H9 (cell line): ENCODE measurements around the gene PLAGL1. TPM values are rescaled to one million over a fixed set of nuclear protein-coding genes. Genes with fewer than 3 reads are reported as not detected.
"Not testable (repeated sequence)": the region's sequence is repeated elsewhere in the genome, so short reads cannot be mapped to it uniquely, and the experiment has no call there.

Experiments used
- DNase-seq: peaks from one replicate; pipeline ENCODE4 v3.0.0-alpha.2; 2017
- H2AFZ ChIP-seq: one replicate; pipeline ENCODE4 v1.6.1; 2013; ENCODE audit warnings: mild to moderate bottlenecking, low read length, control low read depth, moderate library complexity
- H2AK5ac ChIP-seq: 2 replicates; pipeline ENCODE4 v1.6.1; 2013; ENCODE audit warnings: low read length, control low read depth, mixed read lengths; ENCODE audit not compliant: insufficient read length
- H2BK120ac ChIP-seq: one replicate; pipeline ENCODE4 v1.6.1; 2013; ENCODE audit warnings: low read depth, mild to moderate bottlenecking, low read length, control low read depth, inconsistent platforms; ENCODE audit not compliant: poor library complexity, severe bottlenecking
- H2BK12ac ChIP-seq: 2 replicates; pipeline ENCODE4 v1.6.1; 2013; ENCODE audit warnings: low read length, control low read depth, mixed read lengths, low read depth; ENCODE audit not compliant: insufficient read length
- H2BK15ac ChIP-seq: 2 replicates; pipeline ENCODE4 v1.6.1; 2013; ENCODE audit warnings: low read depth, low read length, control low read depth
- H2BK20ac ChIP-seq: one replicate; pipeline ENCODE4 v1.6.1; 2013; ENCODE audit warnings: low read depth, mild to moderate bottlenecking, low read length, control low read depth, inconsistent platforms; ENCODE audit not compliant: poor library complexity, severe bottlenecking
- H2BK5ac ChIP-seq: 2 replicates; pipeline ENCODE4 v1.6.1; 2013; ENCODE audit warnings: low read length, control low read depth, mixed read lengths; ENCODE audit not compliant: insufficient read length
- H3K14ac ChIP-seq: 2 replicates; pipeline ENCODE4 v1.6.1; 2013; ENCODE audit warnings: low read length, control low read depth; ENCODE audit not compliant: insufficient read depth
- H3K18ac ChIP-seq: 2 replicates; pipeline ENCODE4 v1.6.1; 2013; ENCODE audit warnings: low read depth, mild to moderate bottlenecking, mixed read lengths, low read length, control low read depth; ENCODE audit not compliant: insufficient read length
- H3K23ac ChIP-seq: 2 replicates; pipeline ENCODE4 v1.6.1; 2013; ENCODE audit warnings: low read length, control low read depth, mixed read lengths, low read depth; ENCODE audit not compliant: insufficient read length
- H3K23me2 ChIP-seq: 2 replicates; pipeline ENCODE4 v1.6.1; 2013; ENCODE audit warnings: low read depth, mild to moderate bottlenecking, mixed read lengths, low read length, control low read depth; ENCODE audit not compliant: insufficient read length, poor library complexity, severe bottlenecking
- H3K27ac ChIP-seq: 2 replicates; pipeline ENCODE4 v1.5.1; 2013; ENCODE audit warnings: low read length, control low read depth, mixed read lengths, low read depth; ENCODE audit not compliant: insufficient read length
- H3K27me3 ChIP-seq: 2 replicates; pipeline ENCODE4 v1.6.1; 2013; ENCODE audit warnings: low read length, control low read depth, inconsistent platforms; ENCODE audit not compliant: insufficient read depth
- H3K4ac ChIP-seq: 2 replicates; pipeline ENCODE4 v1.6.1; 2013; ENCODE audit warnings: low read depth, mild to moderate bottlenecking, control low read depth, inconsistent platforms, low read length, moderate library complexity
- H3K4me1 ChIP-seq: 2 replicates; pipeline ENCODE4 v1.6.1; 2013; ENCODE audit warnings: low read length, control low read depth, inconsistent platforms; ENCODE audit not compliant: insufficient read depth
- H3K4me2 ChIP-seq: 2 replicates; pipeline ENCODE4 v1.6.1; 2013; ENCODE audit warnings: low read length, control low read depth, mixed read lengths; ENCODE audit not compliant: insufficient read length, insufficient read depth
- H3K56ac ChIP-seq: 2 replicates; pipeline ENCODE4 v1.6.1; 2013; ENCODE audit warnings: low read depth, mild to moderate bottlenecking, mixed read lengths, low read length, control low read depth; ENCODE audit not compliant: insufficient read length
- H3K79me1 ChIP-seq: 2 replicates; pipeline ENCODE4 v1.6.1; 2013; ENCODE audit warnings: low read depth, mild to moderate bottlenecking, moderate library complexity, low read length, control low read depth, inconsistent platforms; ENCODE audit not compliant: insufficient read depth, poor library complexity, severe bottlenecking
- H3K79me2 ChIP-seq: 2 replicates; pipeline ENCODE4 v1.6.1; 2013; ENCODE audit warnings: low read length, control low read depth, inconsistent platforms; ENCODE audit not compliant: insufficient read depth
- H3K9ac ChIP-seq: 2 replicates; pipeline ENCODE4 v1.6.1; 2013; ENCODE audit warnings: low read length, control low read depth, mixed read lengths; ENCODE audit not compliant: insufficient read length; ENCODE audit errors: extremely low read depth
- H3K9me3 ChIP-seq: one replicate; pipeline ENCODE4 v1.6.1; 2013; ENCODE audit warnings: low read depth, low read length, inconsistent platforms; ENCODE audit not compliant: control insufficient read depth
- H3T11ph ChIP-seq: one replicate; pipeline ENCODE4 v1.6.1; 2013; ENCODE audit warnings: mild to moderate bottlenecking, low read length, control low read depth, inconsistent platforms
- H4K20me1 ChIP-seq: one replicate; pipeline ENCODE4 v1.6.1; 2013; ENCODE audit not compliant: control insufficient read depth, insufficient read length, insufficient read depth
- H4K5ac ChIP-seq: 2 replicates; pipeline ENCODE4 v1.6.1; 2013; ENCODE audit warnings: low read depth, mild to moderate bottlenecking, mixed read lengths, low read length, control low read depth; ENCODE audit not compliant: insufficient read length
- H4K8ac ChIP-seq: replicated peaks from 2 replicates; pipeline ENCODE4 v1.6.1; 2013; ENCODE audit warnings: low read length, control low read depth, mixed read lengths, low read depth; ENCODE audit not compliant: insufficient read length
- H4K91ac ChIP-seq: 2 replicates; pipeline ENCODE4 v1.6.1; 2013; ENCODE audit warnings: low read depth, mild to moderate bottlenecking, moderate library complexity, mixed read lengths, low read length, control low read depth; ENCODE audit not compliant: insufficient read length
- H3K27ac Mint-ChIP-seq, 3 experiments: 2 replicates in 2 of 3; 3 replicates in 1 of 3; pipeline ENCODE4 v1.8.0; 2020 to 2021; ENCODE audit warnings: mixed read lengths in 3 of 3, mild to moderate bottlenecking in 1 of 3, moderate library complexity in 1 of 3
- H3K27me3 Mint-ChIP-seq: 2 replicates; pipeline ENCODE4 v1.8.0; 2021; ENCODE audit warnings: low read depth, mild to moderate bottlenecking, moderate library complexity, mixed read lengths
- H3K36me3 Mint-ChIP-seq, 3 experiments: 2 replicates in 2 of 3; 3 replicates in 1 of 3; pipeline ENCODE4 v1.8.0; 2020 to 2021; ENCODE audit warnings: low read depth in 3 of 3, mixed read lengths in 3 of 3; ENCODE audit not compliant: insufficient read depth in 1 of 3
- H3K4me1 Mint-ChIP-seq, 2 experiments: 2 replicates each; pipeline ENCODE4 v1.8.0; 2020; ENCODE audit warnings: mixed read lengths in 2 of 2
- H3K4me3 Mint-ChIP-seq, 2 experiments: 2 replicates in 1 of 2; 3 replicates in 1 of 2; pipeline ENCODE4 v1.8.0; 2020 to 2021; ENCODE audit warnings: mild to moderate bottlenecking in 2 of 2, mixed read lengths in 2 of 2, moderate library complexity in 1 of 2
- H3K9me3 Mint-ChIP-seq, 2 experiments: 2 replicates in 1 of 2; 3 replicates in 1 of 2; pipeline ENCODE4 v1.8.0; 2020; ENCODE audit warnings: mild to moderate bottlenecking in 2 of 2, mixed read lengths in 2 of 2, moderate library complexity in 1 of 2
- WGBS: extraction: QIAGEN DNeasy Blood & Tissue Kit; methylation state at CpG from one replicate; pipeline ENCODE4 v1.1.7; 2013; ENCODE audit warnings: missing lambda C conversion rate, low lambda C conversion rate, mixed read lengths; ENCODE audit not compliant: insufficient read length; ENCODE audit errors: extremely low coverage; 5-methylcytosine and 5-hydroxymethylcytosine counted together
- total RNA-seq: library from RNA; stranded (reverse); gene quantifications from 2 replicates; pipeline ENCODE4 v1.2.1, GENCODE V29; 2021
- TF ChIP-seq, protein P1 (sequence below): fragments of 200-600 bp; sonication (generic); conservative IDR thresholded peaks from 3 replicates; pipeline ENCODE4 v1.8.0; 2021; ENCODE audit warnings: antibody characterized with exemption, mild to moderate bottlenecking

PLAGL1 gene
- total RNA-seq, 1 experiment from 2014 or later = 1.9 TPM

DNA sequence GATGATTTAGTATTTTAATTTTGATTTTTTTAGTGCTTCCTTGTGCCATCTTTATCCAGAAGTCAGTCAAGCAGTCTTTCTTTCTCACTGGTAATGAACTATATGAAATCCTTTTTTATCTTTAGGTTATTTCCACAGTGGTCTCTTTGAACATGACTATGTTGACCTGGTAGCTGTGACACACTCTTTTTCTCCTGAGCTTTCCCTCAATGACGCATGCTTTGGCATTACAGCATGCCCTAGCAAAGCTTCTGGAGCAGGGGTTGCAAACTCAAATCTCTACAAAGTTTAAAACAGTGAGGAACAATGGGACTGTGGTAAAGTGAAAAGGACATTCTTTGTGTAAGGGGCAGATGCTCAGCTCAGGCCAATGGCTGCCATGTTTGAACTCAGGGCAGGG, 4.5 kb upstream of the PLAGL1 start:
- Histone ChIP-seq H3K9me3 (no peaks in the 10 kb centered on the region), H3K23ac (no peak overlapping the region), H2BK15ac (no peak overlapping the region), H3K4ac (no peak overlapping the region), H2BK20ac (no peak overlapping the region), H3K4me1 (no peaks in the 10 kb centered on the region), H3K14ac (no peak overlapping the region), H3K9ac (no peak overlapping the region), H4K20me1 (no peaks in the 10 kb centered on the region), H3K18ac (no peak overlapping the region), H3K79me2 (no peaks in the 10 kb centered on the region), H4K8ac (no peak overlapping the region), H4K5ac (no peak overlapping the region), H2AFZ (no peak overlapping the region), H4K91ac (no peak overlapping the region), H3K56ac (no peak overlapping the region), H3K27me3 (peaks cover 9% of the 10 kb centered on the region; the same call in 1 of the 2 replicates), H3K79me1 (no peaks in the 10 kb centered on the region), H2BK12ac (no peak overlapping the region), H2BK5ac (no peak overlapping the region), H3K27ac (no peak overlapping the region), H3K23me2 (peaks cover 7% of the 10 kb centered on the region), H3K4me2 (no peak overlapping the region), H2BK120ac (no peak overlapping the region), H2AK5ac (no peak overlapping the region), H3T11ph (no peak overlapping the region)
- Mint-ChIP-seq H3K27me3 (peaks cover 51% of the 10 kb centered on the region), H3K4me1 (peaks cover 0 to 2% of the 10 kb centered on the region in 2 experiments; a peak in 2 of 4 replicates), H3K4me3 (no peak overlapping the region), H3K27ac (no peak overlapping the region), H3K9me3 (peaks cover 7 to 23% of the 10 kb centered on the region in 2 experiments; a peak in 4 of 5 replicates), H3K36me3 (peaks cover 0 to 10% (median 6%) of the 10 kb centered on the region in 3 experiments; a peak in 5 of 7 replicates)
- DNase-seq = no peak
- WGBS = no CpG with 5 or more reads among the region's 1 CpG
- TF ChIP-seq, protein P1, sequence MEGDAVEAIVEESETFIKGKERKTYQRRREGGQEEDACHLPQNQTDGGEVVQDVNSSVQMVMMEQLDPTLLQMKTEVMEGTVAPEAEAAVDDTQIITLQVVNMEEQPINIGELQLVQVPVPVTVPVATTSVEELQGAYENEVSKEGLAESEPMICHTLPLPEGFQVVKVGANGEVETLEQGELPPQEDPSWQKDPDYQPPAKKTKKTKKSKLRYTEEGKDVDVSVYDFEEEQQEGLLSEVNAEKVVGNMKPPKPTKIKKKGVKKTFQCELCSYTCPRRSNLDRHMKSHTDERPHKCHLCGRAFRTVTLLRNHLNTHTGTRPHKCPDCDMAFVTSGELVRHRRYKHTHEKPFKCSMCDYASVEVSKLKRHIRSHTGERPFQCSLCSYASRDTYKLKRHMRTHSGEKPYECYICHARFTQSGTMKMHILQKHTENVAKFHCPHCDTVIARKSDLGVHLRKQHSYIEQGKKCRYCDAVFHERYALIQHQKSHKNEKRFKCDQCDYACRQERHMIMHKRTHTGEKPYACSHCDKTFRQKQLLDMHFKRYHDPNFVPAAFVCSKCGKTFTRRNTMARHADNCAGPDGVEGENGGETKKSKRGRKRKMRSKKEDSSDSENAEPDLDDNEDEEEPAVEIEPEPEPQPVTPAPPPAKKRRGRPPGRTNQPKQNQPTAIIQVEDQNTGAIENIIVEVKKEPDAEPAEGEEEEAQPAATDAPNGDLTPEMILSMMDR = no peak

DNA sequence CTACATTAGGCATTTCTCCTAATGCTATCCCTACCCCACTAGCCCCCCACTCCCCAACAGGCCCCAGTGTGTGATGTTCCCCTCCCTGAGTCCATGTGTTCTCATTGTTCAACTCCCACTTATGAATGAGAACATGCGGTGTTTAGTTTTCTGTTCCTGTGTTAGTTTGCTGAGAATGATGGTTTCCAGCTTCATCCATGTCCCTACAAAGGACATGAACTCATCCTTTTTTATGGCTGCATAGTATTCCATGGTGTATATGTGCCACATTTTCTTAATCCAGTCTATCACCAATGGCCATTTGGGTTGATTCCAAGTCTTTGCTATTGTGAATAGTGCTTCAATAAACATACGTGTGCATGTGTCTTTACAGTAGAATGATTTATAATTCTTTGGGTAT, 1.6 kb upstream of the PLAGL1 start:
- H3K4me3 Mint-ChIP-seq, H2BK5ac ChIP-seq, H2AFZ ChIP-seq, DNase-seq, H3K27ac Mint-ChIP-seq, H2BK20ac ChIP-seq, H4K91ac ChIP-seq, H3K56ac ChIP-seq, H3K79me2 ChIP-seq, H2BK12ac ChIP-seq, H3K36me3 Mint-ChIP-seq, H3K14ac ChIP-seq, H3K18ac ChIP-seq, H2BK120ac ChIP-seq, H3K9me3 ChIP-seq, H3K4me1 Mint-ChIP-seq, H3K4ac ChIP-seq, H3K23me2 ChIP-seq, H4K5ac ChIP-seq, H4K20me1 ChIP-seq, H3K79me1 ChIP-seq, H2BK15ac ChIP-seq, H3K4me2 ChIP-seq, H3K23ac ChIP-seq, H3T11ph ChIP-seq, H3K27ac ChIP-seq, H3K4me1 ChIP-seq, H2AK5ac ChIP-seq, H4K8ac ChIP-seq, H3K9ac ChIP-seq: not testable (repeated sequence)
- Mint-ChIP-seq H3K27me3 (peaks cover 70% of the 10 kb centered on the region), H3K9me3 (peaks cover 7 to 23% of the 10 kb centered on the region in 2 experiments; a peak in 4 of 5 replicates)
- peaks cover 23% of the 10 kb centered on the region for H3K27me3 ChIP-seq
- WGBS = no CpG with 5 or more reads among the region's 2 CpGs
